ENCODE measurements around the gene MATN1.
A peak's percentile ranks its signal among the peaks of the same experiment; 100 is the strongest.

MATN1 gene

GRCh38 chr1:30708361-30708728 lies 15.0 kb downstream of the MATN1 start:
- DNase-seq, result no peak
- intact Hi-C loops (cut with DNase I), result loop anchor here (5.0 to 10.0 kb wide), 2 partner anchors 914 to 1471 kb away; partner anchors contain the start of gene PTPRU

- DNase-seq, result peak; percentile 74 to 95 (median 87)
Measured at GRCh38 chr1:30707412-30708360, 15.7 kb downstream of the MATN1 start.

GRCh38 chr1:30706528-30706927 lies 16.9 kb downstream of the MATN1 start:
- intact Hi-C loops (cut with DNase I), result loop anchor here (5.0 to 10.0 kb wide), 2 partner anchors 912 to 1469 kb away; partner anchors contain the start of gene PTPRU
- peak in 36 of 42 donors; percentile 22 to 81 (median 59) for DNase-seq

More at GRCh38 chr1:30707412-30708360, 15.7 kb downstream of the MATN1 start:
- intact Hi-C loops (cut with DNase I), result loop anchor here (5.0 to 10.0 kb wide), 2 partner anchors 913 to 1470 kb away; partner anchors contain the start of gene PTPRU

- intact Hi-C loops (cut with DNase I), result loop anchor here (5.0 to 10.0 kb wide), 2 partner anchors 911 to 1468 kb away; partner anchors contain the start of gene PTPRU
- DNase-seq, result no peak
Measured at GRCh38 chr1:30705698-30706097, 17.7 kb downstream of the MATN1 start.

- intact Hi-C loops (cut with DNase I), result loop anchor here (5.0 to 10.0 kb wide), 2 partner anchors 910 to 1468 kb away; partner anchors contain the start of gene PTPRU
- peak in 2 of 42 donors; percentile 41 to 49 for DNase-seq
Measured at GRCh38 chr1:30704765-30705509, 18.4 kb downstream of the MATN1 start.

- no peak for DNase-seq
- intact Hi-C loops (cut with DNase I), result loop anchor here (10.0 kb wide), 1 partner anchor 909 kb away; no protein-coding TSS in a partner anchor
Measured at GRCh38 chr1:30704271-30704670, 19.1 kb downstream of the MATN1 start.

- intact Hi-C loops (cut with DNase I), result loop anchor here (10.0 kb wide), 1 partner anchor 908 kb away; no protein-coding TSS in a partner anchor
- no peak for DNase-seq
Measured at GRCh38 chr1:30702823-30703222, 20.6 kb downstream of the MATN1 start.

- intact Hi-C loops (cut with DNase I), result loop anchor here (10.0 kb wide), 1 partner anchor 906 kb away; no protein-coding TSS in a partner anchor
- no peak for DNase-seq
Measured at GRCh38 chr1:30701258-30701633, 22.1 kb downstream of the MATN1 start.

GRCh38 chr1:30700528-30701257 lies 22.7 kb downstream of the MATN1 start:
- intact Hi-C loops (cut with DNase I), result loop anchor here (10.0 kb wide), 1 partner anchor 906 kb away; no protein-coding TSS in a partner anchor
- DNase-seq, result peak in 30 of 42 donors; percentile 21 to 83 (median 58)

- intact Hi-C loops (cut with DNase I), result loop anchor here (10.0 kb wide), 1 partner anchor 905 kb away; no protein-coding TSS in a partner anchor
- DNase-seq, result no peak
Measured at GRCh38 chr1:30699762-30700161, 23.6 kb downstream of the MATN1 start.

- peak in 4 of 42 donors; percentile 2 to 26 (median 8) for DNase-seq
- intact Hi-C loops (cut with DNase I), result no loop called here
Measured at GRCh38 chr1:30698401-30698981, 24.9 kb downstream of the MATN1 start.

GRCh38 chr1:30697571-30698376 lies 25.6 kb downstream of the MATN1 start:
- peak in 5 of 42 donors; percentile 2 to 30 (median 10) for DNase-seq
- intact Hi-C loops (cut with DNase I), result no loop called here

GRCh38 chr1:30696831-30697230 lies 26.6 kb downstream of the MATN1 start:
- DNase-seq, result peak in 2 of 42 donors; percentile 8 to 9
- intact Hi-C loops (cut with DNase I), result no loop called here

- intact Hi-C loops (cut with DNase I), result no loop called here
- DNase-seq, result no peak
Measured at GRCh38 chr1:30695439-30695841, 27.9 kb downstream of the MATN1 start.

- intact Hi-C loops (cut with DNase I), result no loop called here
- peak in 2 of 42 donors; percentile 14 to 29 for DNase-seq
Measured at GRCh38 chr1:30694280-30695175, 28.9 kb downstream of the MATN1 start.

- DNase-seq, result no peak
- intact Hi-C loops (cut with DNase I), result no loop called here
Measured at GRCh38 chr1:30693822-30694221, 29.6 kb downstream of the MATN1 start.
